A549 (cell line): ENCODE data around the gene RGS19.

Experiments used
- BHLHE40 ChIP-seq: IDR thresholded peaks from 2 replicates; pipeline ENCODE4 v1.6.1; 2012; ENCODE audit warnings: low read depth, low read length, inconsistent platforms
- EP300 ChIP-seq, 2 experiments: fragments of >200 bp; sonication (Bioruptor Twin); formaldehyde crosslinking; IDR thresholded peaks; 2 replicates in 1 of 2; 3 replicates in 1 of 2; pipeline ENCODE4 v1.6.1; 2016 to 2017
- RAD21 ChIP-seq, 2 experiments: fragments of >200 bp in 1 of 2; sonication (Bioruptor Twin) in 1 of 2; formaldehyde crosslinking in 1 of 2; IDR thresholded peaks in 1 of 2; conservative IDR thresholded peaks in 1 of 2; 2 replicates in 1 of 2; 3 replicates in 1 of 2; pipeline ENCODE4 v1.6.1; 2012 to 2018; ENCODE audit warnings: inconsistent platforms in 1 of 2
- RFX5 ChIP-seq: fragments of 450-650 bp; IDR thresholded peaks from 2 replicates; pipeline ENCODE4 v1.7.1; 2014; ENCODE audit warnings: antibody characterized with exemption, mild to moderate bottlenecking, moderate library complexity
- SREBF2 ChIP-seq: fragments of 450-650 bp; IDR thresholded peaks from 2 replicates; pipeline ENCODE4 v1.6.1; 2014; ENCODE audit warnings: mild to moderate bottlenecking, moderate library complexity
- TF ChIP-seq, protein P1 (sequence below): IDR thresholded peaks from 2 replicates; pipeline ENCODE4 v1.6.1; 2012
- TF ChIP-seq, protein P2 (sequence below): fragments of >200 bp; sonication (Bioruptor Twin); formaldehyde crosslinking; IDR thresholded peaks from 3 replicates; pipeline ENCODE4 v1.5.1; 2016
- TF ChIP-seq, protein P3 (sequence below): fragments of 450-650 bp; IDR thresholded peaks from 2 replicates; pipeline ENCODE4 v1.6.1; 2014; ENCODE audit warnings: antibody characterized with exemption
- TF ChIP-seq, protein P4 (sequence below): fragments of 200-600 bp; sonication (generic); IDR thresholded peaks from 2 replicates; pipeline ENCODE4 v1.6.1; 2016; ENCODE audit warnings: antibody characterized with exemption, mild to moderate bottlenecking, moderate library complexity

DNA sequence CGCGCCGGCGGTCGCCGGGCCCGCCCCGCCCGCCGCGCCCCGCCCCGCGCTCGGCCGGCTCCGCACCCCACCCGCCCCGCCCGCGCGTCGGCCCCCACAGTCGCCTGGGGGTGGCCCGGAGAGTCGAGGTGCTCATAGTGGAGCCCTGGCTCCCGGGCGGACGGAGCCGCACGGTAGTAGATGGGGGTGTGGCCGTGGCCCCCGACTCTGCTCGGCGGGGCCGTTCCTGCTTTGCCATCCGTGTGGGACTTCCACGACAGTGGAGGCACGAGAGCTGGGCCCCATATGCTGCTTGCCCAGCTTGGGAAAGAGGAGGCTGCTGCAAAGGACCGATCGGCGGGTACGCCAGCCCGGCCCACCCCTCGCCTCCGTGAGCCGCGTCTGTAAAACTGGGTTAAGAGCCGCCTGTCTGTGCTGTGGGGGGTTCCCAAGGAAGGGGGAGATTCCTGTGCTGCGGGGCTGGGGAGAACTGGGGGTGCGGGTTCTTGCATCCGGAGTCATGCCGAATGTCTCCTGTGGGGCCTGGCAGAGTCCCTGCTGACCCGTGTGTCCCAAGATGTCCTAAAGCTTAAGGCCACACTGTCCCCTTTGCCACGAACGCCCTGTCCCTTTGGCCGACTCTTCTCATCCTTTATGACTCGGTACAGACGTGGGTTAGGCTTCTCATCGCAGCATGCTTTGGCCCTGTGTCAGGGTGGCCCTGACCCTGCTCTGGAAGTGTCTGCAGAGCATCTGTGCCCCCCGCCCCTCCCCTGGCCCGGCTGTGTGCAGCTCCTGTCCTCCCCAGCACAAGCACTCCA, 895 bp upstream of the RGS19 start, which contains the start of gene OPRL1:
- TF ChIP-seq, protein P1, sequence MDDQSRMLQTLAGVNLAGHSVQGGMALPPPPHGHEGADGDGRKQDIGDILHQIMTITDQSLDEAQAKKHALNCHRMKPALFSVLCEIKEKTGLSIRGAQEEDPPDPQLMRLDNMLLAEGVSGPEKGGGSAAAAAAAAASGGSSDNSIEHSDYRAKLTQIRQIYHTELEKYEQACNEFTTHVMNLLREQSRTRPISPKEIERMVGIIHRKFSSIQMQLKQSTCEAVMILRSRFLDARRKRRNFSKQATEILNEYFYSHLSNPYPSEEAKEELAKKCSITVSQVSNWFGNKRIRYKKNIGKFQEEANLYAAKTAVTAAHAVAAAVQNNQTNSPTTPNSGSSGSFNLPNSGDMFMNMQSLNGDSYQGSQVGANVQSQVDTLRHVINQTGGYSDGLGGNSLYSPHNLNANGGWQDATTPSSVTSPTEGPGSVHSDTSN: no peak
- TF ChIP-seq, protein P2, sequence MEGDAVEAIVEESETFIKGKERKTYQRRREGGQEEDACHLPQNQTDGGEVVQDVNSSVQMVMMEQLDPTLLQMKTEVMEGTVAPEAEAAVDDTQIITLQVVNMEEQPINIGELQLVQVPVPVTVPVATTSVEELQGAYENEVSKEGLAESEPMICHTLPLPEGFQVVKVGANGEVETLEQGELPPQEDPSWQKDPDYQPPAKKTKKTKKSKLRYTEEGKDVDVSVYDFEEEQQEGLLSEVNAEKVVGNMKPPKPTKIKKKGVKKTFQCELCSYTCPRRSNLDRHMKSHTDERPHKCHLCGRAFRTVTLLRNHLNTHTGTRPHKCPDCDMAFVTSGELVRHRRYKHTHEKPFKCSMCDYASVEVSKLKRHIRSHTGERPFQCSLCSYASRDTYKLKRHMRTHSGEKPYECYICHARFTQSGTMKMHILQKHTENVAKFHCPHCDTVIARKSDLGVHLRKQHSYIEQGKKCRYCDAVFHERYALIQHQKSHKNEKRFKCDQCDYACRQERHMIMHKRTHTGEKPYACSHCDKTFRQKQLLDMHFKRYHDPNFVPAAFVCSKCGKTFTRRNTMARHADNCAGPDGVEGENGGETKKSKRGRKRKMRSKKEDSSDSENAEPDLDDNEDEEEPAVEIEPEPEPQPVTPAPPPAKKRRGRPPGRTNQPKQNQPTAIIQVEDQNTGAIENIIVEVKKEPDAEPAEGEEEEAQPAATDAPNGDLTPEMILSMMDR: no peak
- TF ChIP-seq SREBF2 (no peak), EP300 (IDR thresholded peaks at IDR 0.05) (no peak), RFX5 (no peak), RAD21 (conservative IDR thresholded peaks at IDR 0.05 in 1 of 2, IDR thresholded peaks at IDR 0.05 in 1 of 2) (no peak), BHLHE40 (no peak)
- TF ChIP-seq, protein P3, sequence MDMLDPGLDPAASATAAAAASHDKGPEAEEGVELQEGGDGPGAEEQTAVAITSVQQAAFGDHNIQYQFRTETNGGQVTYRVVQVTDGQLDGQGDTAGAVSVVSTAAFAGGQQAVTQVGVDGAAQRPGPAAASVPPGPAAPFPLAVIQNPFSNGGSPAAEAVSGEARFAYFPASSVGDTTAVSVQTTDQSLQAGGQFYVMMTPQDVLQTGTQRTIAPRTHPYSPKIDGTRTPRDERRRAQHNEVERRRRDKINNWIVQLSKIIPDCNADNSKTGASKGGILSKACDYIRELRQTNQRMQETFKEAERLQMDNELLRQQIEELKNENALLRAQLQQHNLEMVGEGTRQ: no peak
- TF ChIP-seq, protein P4, sequence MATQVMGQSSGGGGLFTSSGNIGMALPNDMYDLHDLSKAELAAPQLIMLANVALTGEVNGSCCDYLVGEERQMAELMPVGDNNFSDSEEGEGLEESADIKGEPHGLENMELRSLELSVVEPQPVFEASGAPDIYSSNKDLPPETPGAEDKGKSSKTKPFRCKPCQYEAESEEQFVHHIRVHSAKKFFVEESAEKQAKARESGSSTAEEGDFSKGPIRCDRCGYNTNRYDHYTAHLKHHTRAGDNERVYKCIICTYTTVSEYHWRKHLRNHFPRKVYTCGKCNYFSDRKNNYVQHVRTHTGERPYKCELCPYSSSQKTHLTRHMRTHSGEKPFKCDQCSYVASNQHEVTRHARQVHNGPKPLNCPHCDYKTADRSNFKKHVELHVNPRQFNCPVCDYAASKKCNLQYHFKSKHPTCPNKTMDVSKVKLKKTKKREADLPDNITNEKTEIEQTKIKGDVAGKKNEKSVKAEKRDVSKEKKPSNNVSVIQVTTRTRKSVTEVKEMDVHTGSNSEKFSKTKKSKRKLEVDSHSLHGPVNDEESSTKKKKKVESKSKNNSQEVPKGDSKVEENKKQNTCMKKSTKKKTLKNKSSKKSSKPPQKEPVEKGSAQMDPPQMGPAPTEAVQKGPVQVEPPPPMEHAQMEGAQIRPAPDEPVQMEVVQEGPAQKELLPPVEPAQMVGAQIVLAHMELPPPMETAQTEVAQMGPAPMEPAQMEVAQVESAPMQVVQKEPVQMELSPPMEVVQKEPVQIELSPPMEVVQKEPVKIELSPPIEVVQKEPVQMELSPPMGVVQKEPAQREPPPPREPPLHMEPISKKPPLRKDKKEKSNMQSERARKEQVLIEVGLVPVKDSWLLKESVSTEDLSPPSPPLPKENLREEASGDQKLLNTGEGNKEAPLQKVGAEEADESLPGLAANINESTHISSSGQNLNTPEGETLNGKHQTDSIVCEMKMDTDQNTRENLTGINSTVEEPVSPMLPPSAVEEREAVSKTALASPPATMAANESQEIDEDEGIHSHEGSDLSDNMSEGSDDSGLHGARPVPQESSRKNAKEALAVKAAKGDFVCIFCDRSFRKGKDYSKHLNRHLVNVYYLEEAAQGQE: no peak
